AML-193 (cell line): ENCODE results near the gene CAMK2N2.

Experiments
- DNase-seq, 2 experiments: peaks; one replicate each; lab custom pipeline; 2025; lab: John Stamatoyannopoulos, UW

Gene CAMK2N2

GRCh38 chr3:184261270-184261853 is at the start of gene CAMK2N2:
Gene CAMK2N2 (minus strand): TSS chr3:184261553. CDS start chr3:184261285, 268 bp downstream.
- DNase-seq: peak; percentile 73 to 79

GRCh38 chr3:184308744-184309143 is 47.4 kb upstream of the CAMK2N2 start:
- DNase-seq: no peak

GRCh38 chr3:184307915-184308314 is 46.6 kb upstream of the CAMK2N2 start:
- DNase-seq: no peak

GRCh38 chr3:184306341-184306972 is 45.1 kb upstream of the CAMK2N2 start:
- no peak for DNase-seq

- peak; percentile 46 to 55 for DNase-seq
Observed at GRCh38 chr3:184305577-184305976, 44.2 kb upstream of the CAMK2N2 start.

GRCh38 chr3:184300378-184300720 is 39.0 kb upstream of the CAMK2N2 start:
- DNase-seq: no peak

GRCh38 chr3:184299488-184300377 is 38.4 kb upstream of the CAMK2N2 start:
- no peak for DNase-seq

- DNase-seq: peak; percentile 95 to 96
Observed at GRCh38 chr3:184298759-184299487, 37.6 kb upstream of the CAMK2N2 start, which contains the start of gene PSMD2. Gene PSMD2 (plus strand): TSS chr3:184299241. CDS start chr3:184299267, 26 bp downstream.

GRCh38 chr3:184296616-184297015 is 35.3 kb upstream of the CAMK2N2 start:
- DNase-seq: no peak

- no peak for DNase-seq
Observed at GRCh38 chr3:184295771-184296170, 34.4 kb upstream of the CAMK2N2 start.

DNA sequence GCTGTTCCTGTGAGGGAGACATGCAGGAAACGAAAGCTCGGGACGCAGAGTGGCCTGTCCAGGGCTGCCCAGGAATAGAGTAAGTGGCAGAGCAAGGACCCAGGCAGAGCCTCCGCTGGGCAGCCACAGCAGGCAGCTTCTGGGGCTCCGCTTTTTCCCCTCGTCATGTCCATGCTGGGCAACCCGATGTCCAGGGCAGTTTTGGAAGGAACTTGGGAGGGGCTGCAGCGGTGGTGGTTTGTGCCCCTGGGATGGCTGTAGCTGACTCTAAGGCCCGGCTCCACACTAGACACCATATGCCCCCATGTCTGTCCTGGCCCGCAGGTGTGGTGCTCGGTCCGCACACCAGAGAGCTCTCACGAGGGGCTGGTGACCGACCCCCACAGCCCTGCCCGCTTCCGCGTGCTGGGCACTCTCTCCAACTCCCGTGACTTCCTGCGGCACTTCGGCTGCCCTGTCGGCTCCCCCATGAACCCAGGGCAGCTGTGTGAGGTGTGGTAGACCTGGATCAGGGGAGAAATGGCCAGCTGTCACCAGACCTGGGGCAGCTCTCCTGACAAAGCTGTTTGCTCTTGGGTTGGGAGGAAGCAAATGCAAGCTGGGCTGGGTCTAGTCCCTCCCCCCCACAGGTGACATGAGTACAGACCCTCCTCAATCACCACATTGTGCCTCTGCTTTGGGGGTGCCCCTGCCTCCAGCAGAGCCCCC is 30.5 kb upstream of the CAMK2N2 start:
- no peak for DNase-seq

DNA sequence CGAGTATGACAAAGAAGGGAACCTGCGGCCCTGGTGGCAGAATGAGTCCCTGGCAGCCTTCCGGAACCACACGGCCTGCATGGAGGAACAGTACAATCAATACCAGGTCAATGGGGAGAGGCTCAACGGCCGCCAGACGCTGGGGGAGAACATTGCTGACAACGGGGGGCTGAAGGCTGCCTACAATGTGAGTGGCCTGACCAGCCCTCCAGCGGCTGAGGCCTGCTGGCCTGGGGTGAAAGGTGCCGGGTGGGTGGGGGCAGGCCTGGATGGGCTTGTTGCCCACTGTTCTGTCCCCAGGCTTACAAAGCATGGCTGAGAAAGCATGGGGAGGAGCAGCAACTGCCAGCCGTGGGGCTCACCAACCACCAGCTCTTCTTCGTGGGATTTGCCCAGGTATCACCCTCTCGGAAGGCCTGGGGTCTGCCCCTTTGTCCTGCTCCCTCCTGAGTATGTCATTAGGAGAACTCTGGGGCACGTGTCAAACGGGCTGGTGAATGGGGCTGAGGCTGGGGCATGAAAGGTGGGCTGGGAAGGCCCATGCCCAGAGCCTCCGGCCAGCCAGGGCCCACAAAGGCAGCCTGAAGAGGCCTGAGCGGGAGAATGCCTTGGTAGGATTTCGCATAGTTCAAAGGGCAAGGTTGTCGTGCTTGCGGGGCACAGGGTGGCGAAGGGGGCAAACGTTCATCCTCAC is 29.8 kb upstream of the CAMK2N2 start:
- DNase-seq: no peak

DNA sequence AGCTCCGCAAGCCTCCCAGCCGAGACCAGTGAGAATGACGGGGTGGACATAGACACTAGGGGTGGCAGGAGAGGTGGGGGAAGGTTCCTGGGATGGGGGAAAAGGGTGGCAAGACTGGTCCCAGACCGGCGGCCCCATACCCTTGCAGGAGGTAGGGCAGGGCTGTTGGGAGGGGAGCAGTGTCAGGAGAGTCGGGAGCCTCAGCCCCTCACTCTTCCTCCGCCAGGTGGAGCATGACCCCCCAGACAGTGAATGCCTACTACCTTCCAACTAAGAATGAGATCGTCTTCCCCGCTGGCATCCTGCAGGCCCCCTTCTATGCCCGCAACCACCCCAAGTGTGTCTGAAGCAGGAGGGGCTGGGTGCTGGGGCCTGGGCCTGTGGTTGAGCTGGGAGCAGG is 29.0 kb upstream of the CAMK2N2 start:
- DNase-seq: no peak

DNA sequence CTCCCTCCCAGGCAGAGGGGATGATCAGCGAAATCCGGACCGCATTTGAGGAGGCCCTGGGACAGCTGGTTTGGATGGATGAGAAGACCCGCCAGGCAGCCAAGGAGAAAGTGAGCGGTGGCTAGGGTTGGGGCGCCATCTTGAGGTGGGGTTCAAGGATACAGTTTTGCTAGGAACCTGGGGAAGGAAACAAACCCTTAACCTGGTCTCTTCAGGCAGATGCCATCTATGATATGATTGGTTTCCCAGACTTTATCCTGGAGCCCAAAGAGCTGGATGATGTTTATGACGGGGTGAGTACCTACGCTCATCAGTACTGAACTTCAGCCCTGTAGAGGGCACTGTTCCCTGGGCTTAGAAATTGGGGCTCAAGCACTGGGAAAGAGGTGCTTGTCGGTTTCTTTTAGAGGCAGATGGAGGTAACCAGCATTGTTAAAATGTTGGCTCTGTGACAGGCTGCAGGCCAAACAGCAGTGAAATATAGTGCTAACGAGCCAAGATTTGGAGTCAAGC is 28.1 kb upstream of the CAMK2N2 start:
- DNase-seq: peak; percentile 70 to 73

DNA sequence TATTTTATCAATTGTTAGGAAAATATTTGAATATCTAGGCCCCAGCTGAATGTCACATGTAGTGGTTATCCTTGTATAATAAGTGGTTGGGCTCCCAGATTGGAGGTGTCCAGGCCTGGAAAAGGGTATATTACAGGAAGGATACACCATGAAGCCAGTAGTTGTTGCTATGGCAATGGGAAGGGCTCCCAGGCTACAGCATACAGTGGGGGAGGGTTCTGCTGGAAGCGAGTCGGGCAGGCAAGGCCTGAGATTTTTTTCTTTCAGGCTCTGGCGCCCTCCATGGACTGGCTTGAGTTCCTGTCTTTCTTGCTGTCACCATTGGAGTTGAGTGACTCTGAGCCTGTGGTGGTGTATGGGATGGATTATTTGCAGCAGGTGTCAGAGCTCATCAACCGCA is 23.3 kb upstream of the CAMK2N2 start:
- peak; percentile 69 to 72 for DNase-seq

GRCh38 chr3:184283681-184284080 is 22.3 kb upstream of the CAMK2N2 start:
- no peak for DNase-seq

GRCh38 chr3:184282941-184283340 is 21.6 kb upstream of the CAMK2N2 start:
- DNase-seq: no peak

DNA sequence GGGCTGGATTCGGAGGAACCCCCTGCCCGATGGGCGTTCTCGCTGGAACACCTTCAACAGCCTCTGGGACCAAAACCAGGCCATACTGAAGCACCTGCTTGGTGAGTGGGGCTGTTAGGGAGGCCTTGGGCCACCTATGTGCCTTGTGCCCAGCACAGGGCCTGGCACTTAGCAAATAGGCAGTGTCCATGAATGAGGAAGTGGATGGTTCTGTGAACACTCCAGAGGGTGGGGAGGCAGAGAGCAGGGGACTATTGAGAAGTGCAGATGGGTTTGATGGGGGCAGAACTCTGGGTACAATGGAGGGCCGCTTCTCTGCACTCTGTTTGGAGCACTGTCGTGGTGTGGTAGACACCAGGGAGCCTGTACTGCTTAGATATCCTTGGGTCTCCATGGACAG is 16.0 kb upstream of the CAMK2N2 start:
- no peak for DNase-seq

DNA sequence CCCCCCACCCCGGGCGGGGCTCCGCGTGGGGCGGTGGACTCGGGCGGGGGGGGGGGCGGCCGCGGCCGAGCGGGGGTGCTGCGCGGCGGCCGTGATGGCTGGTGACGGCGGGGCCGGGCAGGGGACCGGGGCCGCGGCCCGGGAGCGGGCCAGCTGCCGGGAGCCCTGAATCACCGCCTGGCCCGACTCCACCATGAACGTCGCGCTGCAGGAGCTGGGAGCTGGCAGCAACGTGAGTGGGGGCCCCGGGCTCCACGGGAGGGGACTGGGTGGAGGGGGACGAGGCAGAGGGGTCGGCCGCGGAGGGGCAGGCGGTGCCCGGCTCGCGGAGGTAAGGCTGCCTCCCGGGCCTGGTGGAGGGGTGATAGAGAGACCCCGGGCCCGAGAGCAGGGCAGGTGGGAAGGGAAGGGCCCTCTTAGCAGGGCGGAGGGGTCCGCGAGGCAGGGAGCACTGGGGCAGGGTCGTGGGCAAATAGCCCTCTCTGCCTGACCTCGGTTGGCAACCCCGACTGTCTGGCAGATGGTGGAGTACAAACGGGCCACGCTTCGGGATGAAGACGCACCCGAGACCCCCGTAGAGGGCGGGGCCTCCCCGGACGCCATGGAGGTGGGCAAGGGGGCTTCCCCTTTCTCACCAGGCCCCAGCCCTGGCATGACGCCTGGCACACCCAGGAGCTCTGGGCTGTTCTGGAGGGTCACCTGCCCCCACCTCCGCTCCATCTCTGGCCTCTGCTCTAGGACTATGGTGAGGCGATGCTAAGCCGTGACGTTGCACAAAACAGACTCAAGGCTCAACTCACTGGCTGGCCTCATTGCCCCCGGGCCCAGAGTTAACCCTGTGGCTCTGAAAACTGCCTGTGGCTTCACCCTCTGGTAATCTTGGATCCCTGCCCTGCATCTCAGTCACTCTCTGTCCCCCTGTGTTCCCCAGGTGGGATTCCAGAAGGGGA is 14.9 kb upstream of the CAMK2N2 start, which contains the start of gene ECE2:
ECE2 (plus strand) TSS at position 62 of the 950 bp plus-strand sequence; CDS start at position 194, 132 bp downstream.
- no peak for DNase-seq

DNA sequence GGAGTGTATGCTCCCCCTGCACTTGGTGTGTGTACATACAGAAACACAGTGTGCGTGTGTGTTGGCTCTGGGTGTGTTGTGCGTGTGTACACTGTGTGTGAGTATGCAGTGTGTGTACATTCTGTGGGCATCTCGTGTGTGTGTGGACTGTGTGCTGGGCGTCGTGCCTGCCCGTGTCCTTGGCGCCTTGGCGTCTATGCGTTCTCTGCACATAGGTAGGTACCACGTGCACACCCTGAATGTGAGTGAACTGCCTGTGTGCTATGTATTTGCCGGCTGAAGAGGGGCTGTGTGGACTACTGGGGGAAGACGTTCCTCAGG is 14.0 kb upstream of the CAMK2N2 start:
- DNase-seq: no peak
